Prostate gland (tissue), 2 donors: ENCODE data around the gene ACVR2B. TPM values are rescaled to one million over a fixed set of nuclear protein-coding genes. Genes with fewer than 3 reads are reported as not detected.

Experiments
- DNase-seq: peaks from one replicate; pipeline ENCODE4 v3.0.0-alpha.2; 2019; ENCODE audit warnings: low spot score
- H3K27ac ChIP-seq, 2 donors: fragments of 200-600 bp; sonication (generic); 2 replicates each; pipeline ENCODE4 v1.5.1; 2017 to 2019
- H3K27me3 ChIP-seq: fragments of 200-600 bp; sonication (generic); replicated peaks from 2 replicates; pipeline ENCODE4 v1.5.1; 2019; ENCODE audit not compliant: insufficient read depth
- H3K36me3 ChIP-seq, 2 donors: fragments of 200-600 bp; sonication (generic); 1 replicate in 1 of 2; 2 replicates in 1 of 2; pipeline versions ENCODE4 v1.5.1 to v1.8.1; 2017 to 2019
- H3K4me1 ChIP-seq: fragments of 200-600 bp; sonication (generic); replicated peaks from 2 replicates; pipeline ENCODE4 v1.5.1; 2019
- H3K4me3 ChIP-seq, 2 donors: fragments of 200-600 bp; sonication (generic); 2 replicates each; pipeline ENCODE4 v1.5.1; 2017 to 2019
- H3K9me3 ChIP-seq: fragments of 200-600 bp; sonication (generic); 2 replicates; pipeline ENCODE4 v1.5.1; 2017
- CTCF ChIP-seq, 4 experiments: fragments of 200-600 bp in 2 of 4; fragments of 450-650 bp in 2 of 4; sonication (generic) in 2 of 4; IDR thresholded peaks; 1 replicate in 3 of 4; 2 replicates in 1 of 4; pipeline ENCODE4 v1.5.1; 2016 to 2019; ENCODE audit warnings: antibody characterized with exemption in 4 of 4, mild to moderate bottlenecking in 2 of 4, moderate library complexity in 2 of 4
- POLR2A ChIP-seq: fragments of 450-650 bp; IDR thresholded peaks from one replicate; pipeline ENCODE4 v1.6.1; 2016; ENCODE audit warnings: antibody characterized with exemption, mild to moderate bottlenecking
- POLR2AphosphoS5 ChIP-seq: sonication (generic); formaldehyde crosslinking; IDR thresholded peaks from one replicate; pipeline ENCODE4 v1.6.1; 2017; ENCODE audit warnings: antibody characterized with exemption
- WGBS: methylation state at CpG from one replicate; pipeline ENCODE4 v1.1.5; 2018; 5-methylcytosine and 5-hydroxymethylcytosine counted together
- intact Hi-C: fragments of 100-400 bp; cut with DNase I; formaldehyde crosslinking; loops from one replicate; pipeline ENCODE4 v1.14.2; 2022
- total RNA-seq, 2 donors: library from RNA; depleted of rRNA; stranded (reverse); fragments of >200 nt; gene quantifications; one replicate each; pipeline ENCODE4 v1.1.0, GENCODE V29; 2016

Gene ACVR2B
- total RNA-seq, 2 donors from 2014 or later, result 5.8 to 24.3 TPM

- intact Hi-C loops, result no loop called here
- no peaks in the 10 kb centered on the region for H3K36me3 ChIP-seq
- WGBS, result 46% methylated on average over 3 of the region's 3 CpGs
Measured at GRCh38 chr3:38511546-38511945, 57.9 kb downstream of the ACVR2B start.

GRCh38 chr3:38515367-38515766 is 61.7 kb downstream of the ACVR2B start:
- H3K27me3 ChIP-seq, result no peaks in the 10 kb centered on the region
- no peaks in the 10 kb centered on the region for H3K9me3 ChIP-seq
- H3K4me3 ChIP-seq, result no peak overlapping the region
- no peaks in the 10 kb centered on the region for H3K36me3 ChIP-seq
- no peak for TF ChIP-seq POLR2AphosphoS5
- TF ChIP-seq POLR2A, result no peak
- TF ChIP-seq CTCF (IDR thresholded peaks at IDR 0.05), result no peak
- 83% methylated on average over 7 of the region's 7 CpGs for WGBS
- H3K4me1 ChIP-seq, result no peaks in the 10 kb centered on the region
- no peak overlapping the region for H3K27ac ChIP-seq
- DNase-seq, result no peak
- intact Hi-C loops, result no loop called here

More at GRCh38 chr3:38511546-38511945, 57.9 kb downstream of the ACVR2B start:
- no peak for TF ChIP-seq POLR2AphosphoS5
- TF ChIP-seq CTCF (IDR thresholded peaks at IDR 0.05), result no peak
- TF ChIP-seq POLR2A, result no peak
- H3K27me3 ChIP-seq, result no peaks in the 10 kb centered on the region
- H3K4me3 ChIP-seq, result no peak overlapping the region
- H3K27ac ChIP-seq, result no peak overlapping the region
- no peaks in the 10 kb centered on the region for H3K4me1 ChIP-seq
- no peak for DNase-seq
- no peaks in the 10 kb centered on the region for H3K9me3 ChIP-seq

GRCh38 chr3:38516669-38517068 is 63.0 kb downstream of the ACVR2B start:
- 32% methylated on average over 1 of the region's 1 CpG for WGBS
- no peaks in the 10 kb centered on the region for H3K36me3 ChIP-seq
- TF ChIP-seq CTCF (IDR thresholded peaks at IDR 0.05) (no peak), POLR2A (no peak), POLR2AphosphoS5 (no peak)

DNA sequence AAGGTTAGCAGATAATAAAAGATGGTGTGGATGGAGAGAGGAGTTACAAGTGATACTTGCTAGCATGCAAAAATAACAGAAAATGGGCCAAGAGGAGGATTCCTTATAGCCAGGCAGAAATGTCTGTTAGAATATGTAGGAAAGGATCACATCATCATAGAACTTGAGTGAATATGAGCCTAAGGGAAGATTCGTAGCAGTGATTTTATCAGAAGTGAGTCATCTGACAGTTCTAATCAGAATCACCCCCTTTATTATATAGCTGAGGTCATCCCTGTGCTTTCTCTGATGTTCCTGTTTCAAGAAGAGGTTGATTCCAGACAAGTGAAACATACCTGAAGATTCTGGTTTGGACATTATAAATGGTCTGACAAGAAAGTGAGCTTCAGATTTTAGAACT is 65.3 kb downstream of the ACVR2B start:
- Histone ChIP-seq H3K4me1 (no peaks in the 10 kb centered on the region), H3K9me3 (no peaks in the 10 kb centered on the region), H3K36me3 (no peaks in the 10 kb centered on the region), H3K27ac (no peak overlapping the region), H3K4me3 (no peak overlapping the region), H3K27me3 (no peaks in the 10 kb centered on the region)
- TF ChIP-seq POLR2AphosphoS5, result no peak
- no peak for TF ChIP-seq CTCF (IDR thresholded peaks at IDR 0.05)
- TF ChIP-seq POLR2A, result no peak
- WGBS, result 46% methylated on average over 1 of the region's 1 CpG
- intact Hi-C loops, result no loop called here
- DNase-seq, result no peak

More at GRCh38 chr3:38516669-38517068, 63.0 kb downstream of the ACVR2B start:
- H3K27ac ChIP-seq, result no peak overlapping the region
- no peak overlapping the region for H3K4me3 ChIP-seq
- intact Hi-C loops, result no loop called here
- no peak for DNase-seq
- no peaks in the 10 kb centered on the region for H3K9me3 ChIP-seq
- H3K4me1 ChIP-seq, result no peaks in the 10 kb centered on the region
- H3K27me3 ChIP-seq, result no peaks in the 10 kb centered on the region

DNA sequence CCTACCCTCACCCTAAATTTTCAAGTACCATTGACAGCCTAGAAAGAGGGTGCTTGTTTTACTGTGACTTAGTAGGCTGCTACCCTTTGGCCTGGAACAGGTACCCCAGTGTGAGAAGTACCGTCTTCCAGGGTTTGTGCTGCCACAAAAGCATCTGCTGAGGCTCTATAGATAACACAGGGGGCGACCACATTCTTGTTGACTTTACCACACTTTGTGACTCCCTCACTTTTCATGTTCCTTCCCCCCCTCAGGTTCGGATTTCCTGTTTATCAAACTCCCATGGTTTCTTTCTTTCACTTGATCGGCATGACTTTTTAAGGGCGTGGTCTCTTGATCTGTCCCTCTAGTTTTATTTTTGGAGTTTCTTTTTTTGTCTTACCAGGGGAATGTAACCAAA is 66.0 kb downstream of the ACVR2B start:
- 43% methylated on average over 5 of the region's 5 CpGs for WGBS
- no peaks in the 10 kb centered on the region for H3K27me3 ChIP-seq
- no peak for DNase-seq
- H3K4me1 ChIP-seq, result no peaks in the 10 kb centered on the region
- TF ChIP-seq POLR2AphosphoS5 (no peak), CTCF (IDR thresholded peaks at IDR 0.05) (no peak), POLR2A (no peak)
- peaks cover 0 to 5% of the 10 kb centered on the region in 2 donors for H3K36me3 ChIP-seq
- H3K4me3 ChIP-seq, result no peak overlapping the region
- intact Hi-C loops, result loop anchor here (5.0 to 10.0 kb wide), 2 partner anchors 323 to 505 kb away; no protein-coding TSS in a partner anchor
- H3K9me3 ChIP-seq, result no peaks in the 10 kb centered on the region
- H3K27ac ChIP-seq, result no peak overlapping the region
